GM20000 (cell line): ENCODE results near the gene PIAS1.
"Not testable (repeated sequence)": the region's sequence is repeated elsewhere in the genome, so short reads cannot be mapped to it uniquely, and the experiment has no call there.

Experiments
- DNase-seq: peaks from one replicate; pipeline ENCODE4 v3.0.0; 2012; ENCODE audit warnings: low spot score
- TF ChIP-seq, protein P1 (sequence below): IDR thresholded peaks from 2 replicates; pipeline ENCODE4 v1.5.1; 2012; ENCODE audit warnings: mild to moderate bottlenecking, control low read depth; ENCODE audit errors: extremely low read depth, missing control alignments

PIAS1 gene

DNA sequence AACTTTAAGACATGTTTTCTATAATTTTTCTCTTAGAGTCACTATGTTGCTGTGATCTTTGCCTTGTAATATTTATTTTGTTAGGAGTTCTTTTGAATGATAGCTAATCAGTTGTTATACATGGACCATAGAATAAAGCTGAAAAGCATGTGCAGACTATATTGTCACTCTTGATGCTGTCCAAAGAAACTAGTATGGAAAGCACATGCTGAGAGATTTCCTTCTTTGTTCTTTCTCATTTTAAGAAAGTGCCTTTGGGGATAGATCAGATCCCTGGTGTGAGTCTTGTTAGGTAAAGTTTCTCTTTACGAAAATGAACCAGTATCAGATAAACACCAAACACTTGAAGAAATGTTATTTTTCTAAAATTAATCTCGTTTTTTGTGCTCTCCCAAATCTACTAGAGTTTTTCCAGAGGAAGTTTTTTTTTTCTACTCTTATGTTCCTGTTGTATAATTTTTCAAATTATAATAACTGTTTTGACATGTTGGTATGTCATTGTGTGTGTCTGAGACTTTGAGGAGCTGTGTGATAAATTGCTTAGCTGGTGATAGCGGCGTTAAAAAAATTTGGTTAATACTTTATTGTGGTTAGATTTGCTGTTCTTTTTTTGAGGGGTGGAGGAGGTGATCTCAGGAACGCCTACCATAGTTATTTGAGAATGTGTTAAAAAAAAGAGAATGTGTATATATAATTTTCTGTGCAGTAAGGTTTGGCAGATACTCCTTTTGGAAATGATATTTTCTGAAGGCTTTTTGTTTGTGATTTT lies 2.2 kb downstream of the PIAS1 start:
- TF ChIP-seq, protein P1, sequence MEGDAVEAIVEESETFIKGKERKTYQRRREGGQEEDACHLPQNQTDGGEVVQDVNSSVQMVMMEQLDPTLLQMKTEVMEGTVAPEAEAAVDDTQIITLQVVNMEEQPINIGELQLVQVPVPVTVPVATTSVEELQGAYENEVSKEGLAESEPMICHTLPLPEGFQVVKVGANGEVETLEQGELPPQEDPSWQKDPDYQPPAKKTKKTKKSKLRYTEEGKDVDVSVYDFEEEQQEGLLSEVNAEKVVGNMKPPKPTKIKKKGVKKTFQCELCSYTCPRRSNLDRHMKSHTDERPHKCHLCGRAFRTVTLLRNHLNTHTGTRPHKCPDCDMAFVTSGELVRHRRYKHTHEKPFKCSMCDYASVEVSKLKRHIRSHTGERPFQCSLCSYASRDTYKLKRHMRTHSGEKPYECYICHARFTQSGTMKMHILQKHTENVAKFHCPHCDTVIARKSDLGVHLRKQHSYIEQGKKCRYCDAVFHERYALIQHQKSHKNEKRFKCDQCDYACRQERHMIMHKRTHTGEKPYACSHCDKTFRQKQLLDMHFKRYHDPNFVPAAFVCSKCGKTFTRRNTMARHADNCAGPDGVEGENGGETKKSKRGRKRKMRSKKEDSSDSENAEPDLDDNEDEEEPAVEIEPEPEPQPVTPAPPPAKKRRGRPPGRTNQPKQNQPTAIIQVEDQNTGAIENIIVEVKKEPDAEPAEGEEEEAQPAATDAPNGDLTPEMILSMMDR = no peak
- no peak for DNase-seq

DNA sequence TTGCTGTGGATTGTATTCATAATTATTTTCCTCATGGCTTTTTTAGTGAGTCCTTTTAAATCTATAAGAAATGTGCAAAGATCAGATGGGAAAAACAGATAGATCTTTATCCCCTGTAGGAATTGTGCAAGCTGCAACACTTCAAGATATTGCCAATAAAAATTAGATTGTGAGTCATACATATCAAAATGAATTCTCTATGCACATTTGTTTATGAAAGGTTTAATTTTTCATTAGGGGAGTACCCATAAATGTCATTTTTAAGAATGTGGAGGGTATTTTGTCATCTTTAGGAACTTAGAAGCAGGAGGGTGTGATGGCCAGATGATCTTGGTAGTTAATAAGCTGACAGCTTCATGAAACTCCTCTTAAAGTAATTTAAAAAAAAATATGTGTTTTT lies 2.9 kb downstream of the PIAS1 start:
- TF ChIP-seq, protein P1 = no peak
- DNase-seq = no peak

DNA sequence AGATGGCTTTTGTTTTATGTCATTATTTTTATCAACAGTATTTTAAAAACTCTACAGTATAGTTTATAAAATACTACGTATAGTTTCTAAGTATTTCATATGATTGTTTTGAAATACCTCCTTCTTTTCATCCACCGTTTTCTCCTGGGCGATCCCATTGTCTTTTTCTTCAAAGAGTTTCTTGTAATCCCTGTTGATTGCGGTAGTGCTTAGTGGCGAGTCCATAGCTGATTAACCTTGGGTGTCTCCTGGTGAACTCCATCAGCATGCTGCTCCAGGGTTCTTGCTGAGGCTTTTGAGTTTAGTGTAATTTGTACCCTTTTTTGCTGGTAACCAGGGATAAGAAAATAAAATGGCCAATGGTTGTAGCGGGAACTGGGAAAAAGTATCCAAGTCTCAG lies 3.6 kb downstream of the PIAS1 start:
- no peak for DNase-seq
- TF ChIP-seq, protein P1 = no peak

DNA sequence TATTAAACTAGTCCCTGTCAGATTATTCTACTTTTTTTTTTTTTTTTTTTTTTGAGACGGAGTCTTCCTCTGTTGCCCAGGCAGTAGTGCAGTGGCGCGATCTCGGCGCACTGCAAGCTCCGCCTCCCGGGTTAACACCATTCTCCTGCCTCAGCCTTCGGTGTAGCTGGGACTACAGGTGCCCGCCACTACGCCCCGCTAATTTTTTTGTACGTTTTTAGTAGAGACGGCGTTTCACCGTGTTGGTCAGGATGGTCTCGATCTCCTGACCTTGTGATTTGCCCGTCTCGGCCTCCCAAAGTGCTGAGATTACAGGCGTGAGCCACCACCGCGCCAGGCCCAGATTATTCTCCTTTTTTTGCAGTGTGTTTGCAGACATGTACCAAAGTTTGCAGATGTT lies 4.9 kb downstream of the PIAS1 start:
- DNase-seq = not testable (repeated sequence)

DNA sequence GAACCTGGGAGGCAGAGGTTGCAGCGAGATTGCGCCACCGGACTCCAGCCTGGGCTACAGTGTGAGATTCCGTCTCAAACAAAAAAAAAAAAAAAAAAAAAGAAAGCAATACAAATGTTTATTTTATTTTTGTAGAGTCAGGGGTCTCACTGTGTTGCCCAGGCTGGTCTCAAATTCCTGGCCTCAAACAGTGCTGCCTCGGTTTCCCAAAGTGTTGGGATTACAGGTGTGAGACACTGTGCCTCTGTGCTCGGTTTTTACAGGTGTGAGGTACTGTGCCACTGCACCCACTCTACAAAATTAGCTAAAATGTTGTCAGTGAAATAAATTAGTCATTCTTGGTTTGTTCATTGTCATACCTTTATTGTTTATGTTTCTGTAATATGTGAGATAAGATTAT lies 5.5 kb downstream of the PIAS1 start:
- TF ChIP-seq, protein P1 = no peak
- DNase-seq = no peak

DNA sequence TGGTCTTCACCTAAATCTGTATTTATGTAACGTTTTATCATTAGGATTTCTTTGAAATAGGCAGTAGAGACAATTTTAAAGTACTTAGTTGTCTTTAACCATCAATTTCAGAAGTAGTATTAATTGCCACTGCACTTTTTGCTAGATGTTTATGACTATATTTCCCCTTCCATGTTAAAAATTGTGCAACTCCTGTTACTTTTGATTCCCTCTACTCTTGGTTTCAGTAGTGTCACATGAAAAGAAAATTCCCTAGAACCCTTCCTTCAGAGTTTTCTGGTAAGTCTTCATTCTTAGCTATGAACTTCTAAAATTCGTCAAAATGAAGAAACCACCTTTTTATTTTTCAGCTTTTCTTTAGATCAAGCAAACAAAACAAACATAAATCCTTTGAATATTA lies 7.1 kb downstream of the PIAS1 start:
- no peak for DNase-seq
- TF ChIP-seq, protein P1 = no peak

DNA sequence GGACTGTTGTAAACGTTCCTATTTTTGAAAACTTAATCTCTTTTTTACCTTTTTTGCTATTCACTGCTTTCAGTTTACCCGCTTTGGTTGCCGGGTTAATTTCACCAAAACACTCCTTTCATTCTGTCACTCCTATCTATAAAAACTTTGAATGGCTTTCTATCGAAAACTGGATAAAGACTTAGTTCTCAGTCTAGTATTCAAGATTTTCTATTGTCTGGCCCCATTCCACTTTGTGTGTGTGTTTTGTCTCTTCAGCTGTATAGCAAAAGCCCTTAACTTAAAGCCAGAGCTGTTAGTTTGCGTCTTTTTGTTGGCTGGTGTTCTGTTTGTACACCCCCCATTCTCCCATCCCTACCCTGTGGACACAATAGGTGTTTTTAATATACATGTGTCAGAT lies 7.5 kb downstream of the PIAS1 start:
- TF ChIP-seq, protein P1 = no peak
- DNase-seq = no peak

DNA sequence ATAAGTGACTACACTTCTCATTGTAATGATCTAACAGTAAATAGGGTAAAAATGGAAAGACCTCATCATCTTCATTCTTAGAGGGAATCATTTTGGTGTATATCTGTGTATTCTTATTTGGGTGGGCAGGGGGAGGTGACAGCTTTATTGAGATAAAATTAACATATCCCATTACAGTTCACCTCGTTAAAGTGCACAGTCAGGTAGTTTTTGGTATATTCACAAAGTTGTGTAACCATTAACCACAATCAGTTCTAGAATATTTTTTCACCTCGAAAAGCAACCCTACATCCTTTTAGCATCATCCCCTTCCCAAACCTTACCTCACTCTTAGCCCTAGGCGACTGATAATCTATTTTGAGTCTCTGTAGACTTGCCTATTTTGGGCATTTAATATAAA lies 8.1 kb downstream of the PIAS1 start:
- DNase-seq = no peak
- TF ChIP-seq, protein P1 = no peak
